Trophoblast cell (in vitro differentiated cells and primary cell): ENCODE results near the gene PDIA4.

Experiments
- DNase-seq, 2 donors: peaks; one replicate each; pipeline ENCODE4 v3.0.0-alpha.2; 2016
- H2AFZ ChIP-seq: 2 replicates; pipeline ENCODE4 v1.6.1; 2013; ENCODE audit warnings: low read length, moderate library complexity, mild to moderate bottlenecking; ENCODE audit not compliant: insufficient read depth, poor library complexity
- H2AK5ac ChIP-seq: 2 replicates; pipeline ENCODE4 v1.6.1; 2013; ENCODE audit warnings: mild to moderate bottlenecking, low read length
- H2BK120ac ChIP-seq: 2 replicates; pipeline ENCODE4 v1.6.1; 2013; ENCODE audit warnings: low read length, mild to moderate bottlenecking, moderate library complexity; ENCODE audit not compliant: insufficient read depth, poor library complexity
- H2BK12ac ChIP-seq: 2 replicates; pipeline ENCODE4 v1.6.1; 2013; ENCODE audit warnings: mild to moderate bottlenecking, low read length, moderate library complexity
- H2BK5ac ChIP-seq: 2 replicates; pipeline ENCODE4 v1.6.1; 2013; ENCODE audit warnings: low read length, low read depth, moderate library complexity, mild to moderate bottlenecking; ENCODE audit not compliant: poor library complexity
- H3K14ac ChIP-seq: 2 replicates; pipeline ENCODE4 v1.6.1; 2013; ENCODE audit warnings: mild to moderate bottlenecking, low read length
- H3K18ac ChIP-seq: 2 replicates; pipeline ENCODE4 v1.6.1; 2013; ENCODE audit warnings: mild to moderate bottlenecking, low read length
- H3K23ac ChIP-seq: 2 replicates; pipeline ENCODE4 v1.6.1; 2013; ENCODE audit warnings: low read length
- H3K27ac ChIP-seq: 2 replicates; pipeline ENCODE4 v1.5.1; 2013; ENCODE audit warnings: low read depth, mild to moderate bottlenecking, inconsistent platforms, low read length, moderate library complexity
- H3K27me3 ChIP-seq: 2 replicates; pipeline ENCODE4 v1.6.1; 2013; ENCODE audit warnings: inconsistent platforms, mild to moderate bottlenecking, low read length, moderate library complexity; ENCODE audit not compliant: insufficient read depth
- H3K36me3 ChIP-seq, 2 experiments: 1 replicate in 1 of 2; 2 replicates in 1 of 2; pipeline ENCODE4 v1.6.1; 2013; ENCODE audit warnings: low read length in 2 of 2, mild to moderate bottlenecking in 2 of 2, moderate library complexity in 1 of 2; ENCODE audit not compliant: insufficient read depth in 2 of 2, control insufficient read depth in 1 of 2
- H3K4ac ChIP-seq: 2 replicates; pipeline ENCODE4 v1.6.1; 2013; ENCODE audit warnings: low read depth, mild to moderate bottlenecking, low read length, moderate library complexity
- H3K4me1 ChIP-seq, 2 experiments: 1 replicate in 1 of 2; 2 replicates in 1 of 2; pipeline ENCODE4 v1.6.1; 2013; ENCODE audit warnings: low read length in 2 of 2, mild to moderate bottlenecking in 2 of 2, moderate library complexity in 1 of 2; ENCODE audit not compliant: insufficient read depth in 2 of 2, control insufficient read depth in 1 of 2
- H3K4me2 ChIP-seq: 2 replicates; pipeline ENCODE4 v1.6.1; 2013; ENCODE audit warnings: inconsistent platforms, mild to moderate bottlenecking, low read length, moderate library complexity
- H3K4me3 ChIP-seq: 2 replicates; pipeline ENCODE4 v1.5.1; 2013; ENCODE audit warnings: mild to moderate bottlenecking, low read depth, low read length, inconsistent platforms
- H3K79me1 ChIP-seq: one replicate; pipeline ENCODE4 v1.6.1; 2013; ENCODE audit warnings: low read length
- H3K79me2 ChIP-seq: 2 replicates; pipeline ENCODE4 v1.6.1; 2013; ENCODE audit warnings: low read length, mild to moderate bottlenecking; ENCODE audit not compliant: control insufficient read depth, insufficient read depth, poor library complexity
- H3K9ac ChIP-seq: 2 replicates; pipeline ENCODE4 v1.6.1; 2013; ENCODE audit warnings: mild to moderate bottlenecking, low read length
- H3K9me3 ChIP-seq: 2 replicates; pipeline ENCODE4 v1.6.1; 2013; ENCODE audit warnings: low read depth, mild to moderate bottlenecking, control low read depth, inconsistent platforms, low read length; ENCODE audit not compliant: insufficient read depth
- H4K12ac ChIP-seq: 2 replicates; pipeline ENCODE4 v1.6.1; 2013; ENCODE audit warnings: low read depth, mild to moderate bottlenecking, low read length, moderate library complexity
- H4K8ac ChIP-seq: 2 replicates; pipeline ENCODE4 v1.6.1; 2013; ENCODE audit warnings: low read depth, mild to moderate bottlenecking, low read length, moderate library complexity
- H4K91ac ChIP-seq: one replicate; pipeline ENCODE4 v1.6.1; 2013; ENCODE audit warnings: low read depth, mild to moderate bottlenecking, low read length, moderate library complexity
- WGBS: extraction: QIAGEN DNeasy Blood & Tissue Kit; methylation state at CpG from one replicate; pipeline ENCODE4 v1.1.7; 2013; ENCODE audit warnings: missing lambda C conversion rate; ENCODE audit not compliant: insufficient read length, insufficient coverage; ENCODE audit errors: extremely low coverage; 5-methylcytosine and 5-hydroxymethylcytosine counted together

PDIA4 gene

GRCh38 chr7:149007611-149008010 lies 20.7 kb downstream of the PDIA4 start:
- no peak overlapping the region for H2BK5ac ChIP-seq

GRCh38 chr7:149007146-149007545 lies 21.2 kb downstream of the PDIA4 start:
- DNase-seq: no peak
- Histone ChIP-seq H3K23ac (no peak overlapping the region), H3K79me2 (no peaks in the 10 kb centered on the region), H4K8ac (no peak overlapping the region), H2AK5ac (no peak overlapping the region), H3K18ac (no peak overlapping the region), H2AFZ (no peak overlapping the region), H3K27ac (no peak overlapping the region), H4K12ac (no peak overlapping the region), H2BK5ac (no peak overlapping the region), H3K36me3 (peaks cover 89 to 91% of the 10 kb centered on the region in 2 experiments), H2BK12ac (no peak overlapping the region), H3K4me2 (no peak overlapping the region), H3K4me1 (no peaks in the 10 kb centered on the region), H3K27me3 (no peaks in the 10 kb centered on the region), H3K9ac (no peak overlapping the region), H4K91ac (no peak overlapping the region), H3K79me1 (no peaks in the 10 kb centered on the region), H3K4me3 (no peak overlapping the region), H3K14ac (no peak overlapping the region), H2BK120ac (no peak overlapping the region), H3K4ac (no peak overlapping the region), H3K9me3 (peaks cover 6% of the 10 kb centered on the region)
- no CpG with 5 or more reads among the region's 3 CpGs for WGBS

More at GRCh38 chr7:149007611-149008010, 20.7 kb downstream of the PDIA4 start:
- DNase-seq: no peak
- Histone ChIP-seq H3K9me3 (peaks cover 6% of the 10 kb centered on the region), H3K27me3 (no peaks in the 10 kb centered on the region), H3K4me3 (no peak overlapping the region), H2AK5ac (no peak overlapping the region), H3K4me2 (no peak overlapping the region), H3K27ac (no peak overlapping the region), H4K12ac (no peak overlapping the region), H3K4ac (no peak overlapping the region), H4K8ac (no peak overlapping the region), H3K79me1 (no peaks in the 10 kb centered on the region), H3K23ac (no peak overlapping the region), H4K91ac (no peak overlapping the region), H2BK12ac (no peak overlapping the region), H3K36me3 (peaks cover 91 to 93% of the 10 kb centered on the region in 2 experiments), H2BK120ac (no peak overlapping the region), H3K4me1 (no peaks in the 10 kb centered on the region), H3K18ac (no peak overlapping the region), H2AFZ (no peak overlapping the region), H3K79me2 (no peaks in the 10 kb centered on the region), H3K9ac (no peak overlapping the region), H3K14ac (no peak overlapping the region)
- no CpG with 5 or more reads among the region's 6 CpGs for WGBS

DNA sequence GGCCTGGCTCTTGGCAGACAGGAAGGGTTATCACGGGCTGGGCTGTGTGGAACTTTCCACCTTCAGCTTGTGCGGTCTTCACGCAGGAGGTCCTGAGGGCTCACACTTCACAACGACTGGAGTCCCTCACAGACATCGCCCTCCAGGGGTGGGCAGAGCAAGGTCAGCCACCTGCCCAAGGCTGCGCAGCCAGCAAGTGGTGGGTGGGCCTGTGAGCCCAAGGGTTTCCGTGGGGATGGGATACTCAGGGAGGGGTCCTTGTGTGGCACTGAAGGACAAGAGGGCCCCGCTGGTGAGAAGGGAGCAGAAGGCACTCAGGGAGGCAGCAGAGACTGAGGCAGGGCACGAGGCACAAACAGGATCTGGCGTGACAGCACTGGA lies 22.0 kb downstream of the PDIA4 start:
- H2BK12ac ChIP-seq: no peak overlapping the region
- H3K4me2 ChIP-seq: no peak overlapping the region
- no peaks in the 10 kb centered on the region for H3K79me2 ChIP-seq
- no peak overlapping the region for H2BK5ac ChIP-seq
- WGBS: no CpG with 5 or more reads among the region's 10 CpGs
- no peaks in the 10 kb centered on the region for H3K79me1 ChIP-seq
- peaks cover 86 to 90% of the 10 kb centered on the region in 2 experiments for H3K36me3 ChIP-seq
- H3K4ac ChIP-seq: no peak overlapping the region
- H2BK120ac ChIP-seq: no peak overlapping the region
- no peak for DNase-seq
- no peak overlapping the region for H4K12ac ChIP-seq
- H2AK5ac ChIP-seq: no peak overlapping the region
- H3K18ac ChIP-seq: no peak overlapping the region
- H3K4me1 ChIP-seq: peaks cover 0 to 2% of the 10 kb centered on the region in 2 experiments
- H3K9ac ChIP-seq: no peak overlapping the region
- H4K8ac ChIP-seq: no peak overlapping the region
- H3K23ac ChIP-seq: no peak overlapping the region
- no peak overlapping the region for H4K91ac ChIP-seq
- H2AFZ ChIP-seq: no peak overlapping the region
- H3K27ac ChIP-seq: no peak overlapping the region
- no peak overlapping the region for H3K4me3 ChIP-seq
- H3K14ac ChIP-seq: no peak overlapping the region
- peaks cover 5% of the 10 kb centered on the region for H3K9me3 ChIP-seq
- no peaks in the 10 kb centered on the region for H3K27me3 ChIP-seq

- Histone ChIP-seq H3K79me1 (no peaks in the 10 kb centered on the region), H3K9ac (no peak overlapping the region)
Observed at GRCh38 chr7:149005427-149006344, 22.6 kb downstream of the PDIA4 start.

More at GRCh38 chr7:149005427-149006344, 22.6 kb downstream of the PDIA4 start:
- no peak overlapping the region for H2BK5ac ChIP-seq
- no peak overlapping the region for H3K23ac ChIP-seq
- no CpG with 5 or more reads among the region's 20 CpGs for WGBS
- no peak overlapping the region for H3K27ac ChIP-seq
- no peak overlapping the region for H3K4me2 ChIP-seq
- no peak overlapping the region for H2AFZ ChIP-seq
- H3K4ac ChIP-seq: no peak overlapping the region
- no peak overlapping the region for H4K91ac ChIP-seq
- no peaks in the 10 kb centered on the region for H3K79me2 ChIP-seq
- H3K4me1 ChIP-seq: peaks cover 0 to 3% of the 10 kb centered on the region in 2 experiments
- H3K36me3 ChIP-seq: peaks cover 81 to 86% of the 10 kb centered on the region in 2 experiments
- H2BK12ac ChIP-seq: no peak overlapping the region
- peak; percentile 75 to 93 for DNase-seq
- H3K4me3 ChIP-seq: no peak overlapping the region
- no peak overlapping the region for H3K18ac ChIP-seq
- peaks cover 4% of the 10 kb centered on the region for H3K9me3 ChIP-seq
- no peak overlapping the region for H4K12ac ChIP-seq
- H3K14ac ChIP-seq: no peak overlapping the region
- no peak overlapping the region for H2AK5ac ChIP-seq
- no peaks in the 10 kb centered on the region for H3K27me3 ChIP-seq
- H4K8ac ChIP-seq: no peak overlapping the region
- H2BK120ac ChIP-seq: no peak overlapping the region
